ENCODE data around the gene SLC16A1.

The SLC16A1 gene

GRCh38 chr1:112934577-112934976 is 21.4 kb downstream of the SLC16A1 start:
- H3K4me3 ChIP-seq (ENCODE audit: low read depth, low read length): no peak overlapping the region
- no peak for DNase-seq (ENCODE audit: low read depth, low spot score)
- CTCF ChIA-PET: interaction anchor here (0.6 to 1.2 kb wide), 2 partner anchors 14 to 126 kb away, joined by 3 to 4 read pairs; no protein-coding TSS in a partner anchor
- TF ChIP-seq CTCF (IDR thresholded peaks at IDR 0.05; ENCODE audit: insufficient read depth, low read length, missing control alignments): no peak
- POLR2A ChIA-PET: interaction anchor here (1.9 kb wide), 1 partner anchor 22 kb away, joined by 5 read pairs; the partner anchor contains the start of gene SLC16A1

- ChIA-PET CTCF (interaction anchor here (1.2 kb wide), 1 partner anchor 14 kb away, joined by 3 read pairs; no protein-coding TSS in a partner anchor), POLR2A (no interaction called here)
- H3K4me3 ChIP-seq (ENCODE audit: low read depth, low read length): no peak overlapping the region
- DNase-seq (ENCODE audit: low read depth, low spot score): no peak
- no peak for TF ChIP-seq CTCF (IDR thresholded peaks at IDR 0.05; ENCODE audit: insufficient read depth, low read length, missing control alignments)
These were observed 22.0 kb downstream of the SLC16A1 start for GRCh38 chr1:112933820-112934571.

- POLR2A ChIA-PET: no interaction called here
- no peak for DNase-seq (ENCODE audit: low read depth, low spot score)
- no peak overlapping the region for H3K4me3 ChIP-seq (ENCODE audit: low read depth, low read length)
- TF ChIP-seq CTCF (IDR thresholded peaks at IDR 0.05; ENCODE audit: insufficient read depth, low read length, missing control alignments): no peak
- CTCF ChIA-PET: interaction anchor here (1.0 to 2.0 kb wide), 4 partner anchors 10 to 143 kb away, joined by 3 to 5 read pairs (median 4); partner anchors contain the start of gene LRIG2
These were observed 26.0 kb downstream of the SLC16A1 start for GRCh38 chr1:112929979-112930378.

- TF ChIP-seq CTCF (IDR thresholded peaks at IDR 0.05; ENCODE audit: insufficient read depth, low read length, missing control alignments): no peak
- POLR2A ChIA-PET: no interaction called here
- H3K4me3 ChIP-seq (ENCODE audit: low read depth, low read length): no peak overlapping the region
- CTCF ChIA-PET: no interaction called here
- no peak for DNase-seq (ENCODE audit: low read depth, low spot score)
These were observed 28.5 kb downstream of the SLC16A1 start for GRCh38 chr1:112927462-112927990.

- CTCF ChIA-PET: interaction anchor here (1.1 kb wide), 1 partner anchor 9 kb away, joined by 5 read pairs; no protein-coding TSS in a partner anchor
- no peak for TF ChIP-seq CTCF (IDR thresholded peaks at IDR 0.05; ENCODE audit: insufficient read depth, low read length, missing control alignments)
- POLR2A ChIA-PET: no interaction called here
- no peak overlapping the region for H3K4me3 ChIP-seq (ENCODE audit: low read depth, low read length)
- DNase-seq (ENCODE audit: low read depth, low spot score): no peak
These were observed 29.1 kb downstream of the SLC16A1 start for GRCh38 chr1:112926858-112927257.

GRCh38 chr1:112925015-112925414 is 31.0 kb downstream of the SLC16A1 start:
- no peak for DNase-seq (ENCODE audit: low read depth, low spot score)
- TF ChIP-seq CTCF (IDR thresholded peaks at IDR 0.05; ENCODE audit: insufficient read depth, low read length, missing control alignments): no peak
- CTCF ChIA-PET: interaction anchor here (0.6 kb wide), 1 partner anchor 48 kb away, joined by 3 read pairs; no protein-coding TSS in a partner anchor
- POLR2A ChIA-PET: no interaction called here
- no peak overlapping the region for H3K4me3 ChIP-seq (ENCODE audit: low read depth, low read length)
